ENCODE results near the gene ARL15. TPM values are rescaled to one million over a fixed set of nuclear protein-coding genes. Genes with fewer than 3 reads are reported as not detected.

The ARL15 gene
- total RNA-seq, 1 experiment from 2014 or later = 18.3 TPM

DNA sequence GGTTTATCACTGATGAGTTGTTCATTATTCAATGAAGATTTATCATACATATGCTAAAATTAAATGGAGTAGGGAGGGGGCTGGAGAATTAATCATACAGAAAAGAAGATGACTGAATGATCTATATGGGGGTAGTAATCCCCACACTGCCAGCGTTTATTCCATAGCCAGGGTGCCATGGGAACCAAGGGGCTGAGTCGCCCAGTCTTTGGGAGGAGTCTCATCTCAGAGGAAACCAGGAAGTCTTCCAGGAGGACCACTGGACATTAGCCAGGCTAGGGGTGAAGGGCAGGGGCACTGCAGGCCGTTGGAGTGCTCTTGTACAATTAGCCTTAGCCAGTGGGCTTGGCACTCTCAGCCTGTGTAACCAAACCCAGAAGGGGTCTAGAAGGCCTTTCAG, 226.5 kb downstream of the ARL15 start:
- no peaks in the 10 kb centered on the region for H3K9me3 ChIP-seq (ENCODE audit: low read depth, low read length, poor library complexity, severe bottlenecking)
- H3K4me1 ChIP-seq (ENCODE audit: insufficient read depth, low read length, poor library complexity, severe bottlenecking) = no peaks in the 10 kb centered on the region
- H3K36me3 ChIP-seq (ENCODE audit: insufficient read depth, low read length, poor library complexity, severe bottlenecking) = no peaks in the 10 kb centered on the region
- intact Hi-C loops (cut with micrococcal nuclease; ENCODE audit: unreplicated experiment) = no loop called here
- CTCF ChIA-PET = no interaction called here
- TF ChIP-seq, protein P1, sequence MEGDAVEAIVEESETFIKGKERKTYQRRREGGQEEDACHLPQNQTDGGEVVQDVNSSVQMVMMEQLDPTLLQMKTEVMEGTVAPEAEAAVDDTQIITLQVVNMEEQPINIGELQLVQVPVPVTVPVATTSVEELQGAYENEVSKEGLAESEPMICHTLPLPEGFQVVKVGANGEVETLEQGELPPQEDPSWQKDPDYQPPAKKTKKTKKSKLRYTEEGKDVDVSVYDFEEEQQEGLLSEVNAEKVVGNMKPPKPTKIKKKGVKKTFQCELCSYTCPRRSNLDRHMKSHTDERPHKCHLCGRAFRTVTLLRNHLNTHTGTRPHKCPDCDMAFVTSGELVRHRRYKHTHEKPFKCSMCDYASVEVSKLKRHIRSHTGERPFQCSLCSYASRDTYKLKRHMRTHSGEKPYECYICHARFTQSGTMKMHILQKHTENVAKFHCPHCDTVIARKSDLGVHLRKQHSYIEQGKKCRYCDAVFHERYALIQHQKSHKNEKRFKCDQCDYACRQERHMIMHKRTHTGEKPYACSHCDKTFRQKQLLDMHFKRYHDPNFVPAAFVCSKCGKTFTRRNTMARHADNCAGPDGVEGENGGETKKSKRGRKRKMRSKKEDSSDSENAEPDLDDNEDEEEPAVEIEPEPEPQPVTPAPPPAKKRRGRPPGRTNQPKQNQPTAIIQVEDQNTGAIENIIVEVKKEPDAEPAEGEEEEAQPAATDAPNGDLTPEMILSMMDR (conservative IDR thresholded peaks at IDR 0.05; ENCODE audit: low read depth, low read length) = no peak
- TF ChIP-seq EZH2 (IDR thresholded peaks at IDR 0.05; ENCODE audit: borderline replicate concordance, low read depth, low read length, poor library complexity, severe bottlenecking) = no peak
- POLR2A ChIA-PET (ENCODE audit: low non-redundant PET) = no interaction called here
- no TSS peak for BruUV-seq (replicated peaks)
- H3K27ac ChIP-seq (ENCODE audit: low read depth, low read length, poor library complexity, severe bottlenecking) = no peak overlapping the region
- no peaks in the 10 kb centered on the region for H3K27me3 ChIP-seq (replicated peaks; ENCODE audit: insufficient read depth, low read depth, low read length, poor library complexity)
- H3K4me3 ChIP-seq (ENCODE audit: low read depth, low read length, poor library complexity, severe bottlenecking) = no peak overlapping the region
- no peak for DNase-seq (ENCODE audit: low spot score)

DNA sequence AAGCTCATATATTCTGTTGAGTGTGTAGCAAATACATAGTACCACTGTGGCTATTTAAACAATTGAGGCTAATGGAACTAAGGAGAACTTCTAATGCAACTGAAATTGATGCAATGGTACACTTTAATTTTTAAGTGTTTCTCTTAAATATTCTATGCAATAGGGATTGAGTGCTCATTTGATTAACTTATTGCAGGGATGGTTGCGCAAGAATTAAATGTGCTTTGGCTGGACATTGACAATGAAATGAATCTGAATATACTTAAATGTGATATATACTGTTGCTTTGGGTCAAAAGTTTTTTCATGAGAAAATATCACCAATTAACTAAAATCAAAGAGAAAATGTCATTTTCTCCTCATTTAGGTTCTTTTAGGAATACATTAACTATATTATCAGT, 227.1 kb downstream of the ARL15 start:
- TF ChIP-seq, protein P1 (conservative IDR thresholded peaks at IDR 0.05; ENCODE audit: low read depth, low read length) = no peak
- TF ChIP-seq EZH2 (IDR thresholded peaks at IDR 0.05; ENCODE audit: borderline replicate concordance, low read depth, low read length, poor library complexity, severe bottlenecking) = no peak
- Histone ChIP-seq H3K36me3 (ENCODE audit: insufficient read depth, low read length, poor library complexity, severe bottlenecking) (no peaks in the 10 kb centered on the region), H3K9me3 (ENCODE audit: low read depth, low read length, poor library complexity, severe bottlenecking) (no peaks in the 10 kb centered on the region), H3K27ac (ENCODE audit: low read depth, low read length, poor library complexity, severe bottlenecking) (no peak overlapping the region), H3K4me1 (ENCODE audit: insufficient read depth, low read length, poor library complexity, severe bottlenecking) (no peaks in the 10 kb centered on the region), H3K27me3 (replicated peaks; ENCODE audit: insufficient read depth, low read depth, low read length, poor library complexity) (no peaks in the 10 kb centered on the region), H3K4me3 (ENCODE audit: low read depth, low read length, poor library complexity, severe bottlenecking) (no peak overlapping the region)
- POLR2A ChIA-PET (ENCODE audit: low non-redundant PET) = no interaction called here
- CTCF ChIA-PET = no interaction called here
- DNase-seq (ENCODE audit: low spot score) = no peak
- intact Hi-C loops (cut with micrococcal nuclease; ENCODE audit: unreplicated experiment) = no loop called here
- no TSS peak for BruUV-seq (replicated peaks)

DNA sequence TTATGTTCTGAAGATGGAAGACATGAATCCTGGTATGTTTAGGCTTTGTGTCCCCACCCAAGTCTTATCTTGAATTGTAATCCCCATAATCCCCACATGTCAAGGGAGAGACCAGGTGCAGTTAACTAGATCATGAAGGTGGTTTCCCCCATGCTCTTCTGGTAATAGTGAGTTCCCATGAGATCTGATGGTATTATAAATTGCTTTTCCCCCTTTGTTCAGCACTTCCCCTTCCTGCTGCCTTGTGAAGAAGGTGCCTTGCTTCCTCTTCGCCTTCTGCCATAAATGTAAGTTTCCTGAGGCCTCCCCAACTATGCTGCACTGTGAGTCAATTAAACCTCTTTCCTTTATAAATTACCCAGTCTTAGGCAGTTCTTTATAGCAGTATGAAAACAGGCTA, 229.0 kb downstream of the ARL15 start:
- Histone ChIP-seq H3K36me3 (ENCODE audit: insufficient read depth, low read length, poor library complexity, severe bottlenecking) (no peaks in the 10 kb centered on the region), H3K27me3 (replicated peaks; ENCODE audit: insufficient read depth, low read depth, low read length, poor library complexity) (no peaks in the 10 kb centered on the region), H3K9me3 (ENCODE audit: low read depth, low read length, poor library complexity, severe bottlenecking) (no peaks in the 10 kb centered on the region), H3K4me1 (ENCODE audit: insufficient read depth, low read length, poor library complexity, severe bottlenecking) (no peaks in the 10 kb centered on the region), H3K27ac (ENCODE audit: low read depth, low read length, poor library complexity, severe bottlenecking) (no peak overlapping the region), H3K4me3 (ENCODE audit: low read depth, low read length, poor library complexity, severe bottlenecking) (no peak overlapping the region)
- BruUV-seq (replicated peaks) = no TSS peak
- no peak for DNase-seq (ENCODE audit: low spot score)
- intact Hi-C loops (cut with micrococcal nuclease; ENCODE audit: unreplicated experiment) = no loop called here
- ChIA-PET POLR2A (ENCODE audit: low non-redundant PET) (no interaction called here), CTCF (no interaction called here)
- TF ChIP-seq EZH2 (IDR thresholded peaks at IDR 0.05; ENCODE audit: borderline replicate concordance, low read depth, low read length, poor library complexity, severe bottlenecking) = no peak
- TF ChIP-seq, protein P1 (conservative IDR thresholded peaks at IDR 0.05; ENCODE audit: low read depth, low read length) = no peak
